Neutrophil (primary cell): ENCODE data around the gene WNT9A.

Experiments used
- H3K27ac ChIP-seq: fragments of 200-600 bp; sonication (generic); 2 replicates; pipeline ENCODE4 v1.5.1; 2016; ENCODE audit warnings: mild to moderate bottlenecking, moderate library complexity
- H3K27me3 ChIP-seq: fragments of 200-600 bp; sonication (generic); 2 replicates; pipeline ENCODE4 v1.6.0; 2016; ENCODE audit warnings: mild to moderate bottlenecking
- H3K36me3 ChIP-seq: fragments of 200-600 bp; sonication (generic); 2 replicates; pipeline ENCODE4 v1.5.1; 2017
- H3K4me1 ChIP-seq, 2 experiments: fragments of 200-600 bp in 1 of 2; sonication (generic) in 1 of 2; 1 replicate in 1 of 2; 2 replicates in 1 of 2; pipeline versions ENCODE4 v1.5.1 to v1.6.1; 2013 to 2016; ENCODE audit warnings: low read depth in 1 of 2, low read length in 1 of 2, mild to moderate bottlenecking in 1 of 2, moderate library complexity in 1 of 2; ENCODE audit not compliant: control insufficient read depth in 1 of 2, insufficient read depth in 1 of 2
- H3K4me3 ChIP-seq, 2 experiments: fragments of 200-600 bp in 1 of 2; sonication (generic) in 1 of 2; 1 replicate in 1 of 2; 2 replicates in 1 of 2; pipeline ENCODE4 v1.5.1; 2013 to 2016; ENCODE audit warnings: low read depth in 1 of 2, low read length in 1 of 2, mild to moderate bottlenecking in 1 of 2, moderate library complexity in 1 of 2
- H3K9me3 ChIP-seq: fragments of 200-600 bp; sonication (generic); 2 replicates; pipeline ENCODE4 v1.5.1; 2016
- CTCF ChIP-seq: fragments of 200-600 bp; sonication (generic); IDR thresholded peaks from 2 replicates; pipeline ENCODE4 v1.5.1; 2016; ENCODE audit warnings: antibody characterized with exemption

WNT9A gene

GRCh38 chr1:227906550-227907071 lies 41.1 kb downstream of the WNT9A start:
- H3K27me3 ChIP-seq: no peaks in the 10 kb centered on the region
- TF ChIP-seq CTCF: no peak

GRCh38 chr1:227905573-227906487 lies 41.9 kb downstream of the WNT9A start:
- TF ChIP-seq CTCF: no peak
- Histone ChIP-seq H3K4me3 (no peak overlapping the region), H3K27ac (no peak overlapping the region), H3K9me3 (no peaks in the 10 kb centered on the region), H3K27me3 (no peaks in the 10 kb centered on the region), H3K36me3 (no peaks in the 10 kb centered on the region), H3K4me1 (no peaks in the 10 kb centered on the region)

More at GRCh38 chr1:227906550-227907071, 41.1 kb downstream of the WNT9A start:
- Histone ChIP-seq H3K27ac (no peak overlapping the region), H3K9me3 (no peaks in the 10 kb centered on the region), H3K4me3 (no peak overlapping the region), H3K4me1 (no peaks in the 10 kb centered on the region), H3K36me3 (no peaks in the 10 kb centered on the region)

GRCh38 chr1:227904541-227905335 lies 43.0 kb downstream of the WNT9A start:
- no peaks in the 10 kb centered on the region for H3K36me3 ChIP-seq
- no peak overlapping the region for H3K4me3 ChIP-seq
- H3K27ac ChIP-seq: no peak overlapping the region
- no peaks in the 10 kb centered on the region for H3K27me3 ChIP-seq
- no peaks in the 10 kb centered on the region for H3K4me1 ChIP-seq
- no peak for TF ChIP-seq CTCF
- no peaks in the 10 kb centered on the region for H3K9me3 ChIP-seq

- Histone ChIP-seq H3K27ac (no peak overlapping the region), H3K27me3 (no peaks in the 10 kb centered on the region), H3K9me3 (no peaks in the 10 kb centered on the region), H3K36me3 (no peaks in the 10 kb centered on the region), H3K4me1 (no peaks in the 10 kb centered on the region), H3K4me3 (no peak overlapping the region)
- TF ChIP-seq CTCF: no peak
Observed at GRCh38 chr1:227903614-227904501, 43.9 kb downstream of the WNT9A start.

GRCh38 chr1:227903061-227903521 lies 44.6 kb downstream of the WNT9A start:
- TF ChIP-seq CTCF: no peak

More at GRCh38 chr1:227903061-227903521, 44.6 kb downstream of the WNT9A start:
- H3K27me3 ChIP-seq: no peaks in the 10 kb centered on the region
- H3K4me1 ChIP-seq: no peaks in the 10 kb centered on the region
- H3K9me3 ChIP-seq: no peaks in the 10 kb centered on the region
- H3K36me3 ChIP-seq: no peaks in the 10 kb centered on the region
- H3K27ac ChIP-seq: no peak overlapping the region
- no peak overlapping the region for H3K4me3 ChIP-seq
